ENCODE data around the gene VSNL1. TPM values are rescaled to one million over a fixed set of nuclear protein-coding genes. Genes with fewer than 3 reads are reported as not detected.

The VSNL1 gene
- total RNA-seq, 1 experiment from 2014 or later = 9.9 TPM

DNA sequence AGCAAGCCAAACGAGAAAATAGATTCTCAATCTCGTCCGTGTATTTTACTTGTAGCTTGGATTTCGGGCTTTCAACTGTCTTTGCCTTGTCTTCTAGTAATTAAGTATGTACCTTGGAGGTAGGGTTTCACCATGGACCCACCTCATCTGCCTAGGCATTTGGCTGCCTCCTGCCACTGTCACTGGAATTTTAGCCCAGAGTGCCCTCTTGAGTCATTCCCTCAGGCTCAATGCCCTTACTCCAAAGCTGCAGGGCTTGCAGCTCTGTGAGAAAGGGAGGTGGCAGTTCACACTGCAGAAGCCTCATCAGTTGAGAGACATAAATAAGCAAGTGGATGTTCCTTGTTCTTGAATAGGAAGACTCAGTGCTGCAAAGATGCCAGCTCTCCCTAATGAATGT, 89.6 kb downstream of the VSNL1 start:
- no peak overlapping the region for H2BK5ac ChIP-seq (ENCODE audit: insufficient read length, low read length)
- no peak overlapping the region for H3K14ac ChIP-seq (ENCODE audit: insufficient read depth, low read length)
- no peaks in the 10 kb centered on the region for H3K27me3 ChIP-seq (ENCODE audit: insufficient read depth, low read length)
- H3K4me1 ChIP-seq (ENCODE audit: insufficient read depth, low read length) = no peaks in the 10 kb centered on the region; the same call in 1 of the 2 replicates
- H3K56ac ChIP-seq (ENCODE audit: insufficient read length, low read depth, low read length) = no peak overlapping the region
- H3K79me2 ChIP-seq (ENCODE audit: insufficient read depth, low read length) = no peaks in the 10 kb centered on the region
- H2BK15ac ChIP-seq (ENCODE audit: low read depth, low read length) = no peak overlapping the region
- no peak overlapping the region for H3K23ac ChIP-seq (ENCODE audit: insufficient read length, low read depth, low read length)
- H2BK120ac ChIP-seq (ENCODE audit: low read depth, low read length, poor library complexity, severe bottlenecking) = no peak overlapping the region
- no CpG with 5 or more reads among the region's 4 CpGs for WGBS (ENCODE audit: extremely low coverage, insufficient read length, low lambda C conversion rate)
- no peak overlapping the region for H3K27ac ChIP-seq (ENCODE audit: insufficient read length, low read depth, low read length)
- H3K18ac ChIP-seq (ENCODE audit: insufficient read length, low read depth, low read length) = no peak overlapping the region
- H3K27me3 Mint-ChIP-seq (ENCODE audit: low read depth) = no peaks in the 10 kb centered on the region
- H3K4me1 Mint-ChIP-seq = peaks cover 11 to 15% of the 10 kb centered on the region in 2 experiments
- TF ChIP-seq, protein P1, sequence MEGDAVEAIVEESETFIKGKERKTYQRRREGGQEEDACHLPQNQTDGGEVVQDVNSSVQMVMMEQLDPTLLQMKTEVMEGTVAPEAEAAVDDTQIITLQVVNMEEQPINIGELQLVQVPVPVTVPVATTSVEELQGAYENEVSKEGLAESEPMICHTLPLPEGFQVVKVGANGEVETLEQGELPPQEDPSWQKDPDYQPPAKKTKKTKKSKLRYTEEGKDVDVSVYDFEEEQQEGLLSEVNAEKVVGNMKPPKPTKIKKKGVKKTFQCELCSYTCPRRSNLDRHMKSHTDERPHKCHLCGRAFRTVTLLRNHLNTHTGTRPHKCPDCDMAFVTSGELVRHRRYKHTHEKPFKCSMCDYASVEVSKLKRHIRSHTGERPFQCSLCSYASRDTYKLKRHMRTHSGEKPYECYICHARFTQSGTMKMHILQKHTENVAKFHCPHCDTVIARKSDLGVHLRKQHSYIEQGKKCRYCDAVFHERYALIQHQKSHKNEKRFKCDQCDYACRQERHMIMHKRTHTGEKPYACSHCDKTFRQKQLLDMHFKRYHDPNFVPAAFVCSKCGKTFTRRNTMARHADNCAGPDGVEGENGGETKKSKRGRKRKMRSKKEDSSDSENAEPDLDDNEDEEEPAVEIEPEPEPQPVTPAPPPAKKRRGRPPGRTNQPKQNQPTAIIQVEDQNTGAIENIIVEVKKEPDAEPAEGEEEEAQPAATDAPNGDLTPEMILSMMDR (conservative IDR thresholded peaks at IDR 0.05) = no peak
- no peak overlapping the region for H3K4me2 ChIP-seq (ENCODE audit: insufficient read depth, insufficient read length, low read length)
- H2BK12ac ChIP-seq (ENCODE audit: insufficient read length, low read depth, low read length) = no peak overlapping the region
- no peak overlapping the region for H2BK20ac ChIP-seq (ENCODE audit: low read depth, low read length, poor library complexity, severe bottlenecking)
- no peaks in the 10 kb centered on the region for H4K20me1 ChIP-seq (ENCODE audit: control insufficient read depth, insufficient read depth, insufficient read length)
- H3K79me1 ChIP-seq (ENCODE audit: insufficient read depth, low read depth, low read length, poor library complexity, severe bottlenecking) = no peaks in the 10 kb centered on the region
- H3K9ac ChIP-seq (ENCODE audit: extremely low read depth, insufficient read length, low read length) = no peak overlapping the region
- no peak overlapping the region for H3K4ac ChIP-seq (ENCODE audit: low read depth, low read length)
- no peak overlapping the region for H4K5ac ChIP-seq (ENCODE audit: insufficient read length, low read depth, low read length)
- no peak overlapping the region for H2AK5ac ChIP-seq (ENCODE audit: insufficient read length, low read length)
- no peak overlapping the region for H4K8ac ChIP-seq (replicated peaks; ENCODE audit: insufficient read length, low read depth, low read length)
- peaks cover 8% of the 10 kb centered on the region for H3K9me3 ChIP-seq (ENCODE audit: control insufficient read depth, low read depth, low read length)
- H4K91ac ChIP-seq (ENCODE audit: insufficient read length, low read depth, low read length) = no peak overlapping the region
- no peak overlapping the region for H2AFZ ChIP-seq (ENCODE audit: low read length)
- H3K36me3 Mint-ChIP-seq (ENCODE audit: insufficient read depth in 1 of 3, low read depth in 3 of 3) = peaks cover 22 to 32% (median 24%) of the 10 kb centered on the region in 3 experiments; a peak in 6 of 7 replicates
- no peak overlapping the region for H3K4me3 Mint-ChIP-seq
- H3K27ac Mint-ChIP-seq = no peak overlapping the region
- H3T11ph ChIP-seq (ENCODE audit: low read length) = no peak overlapping the region
- no peaks in the 10 kb centered on the region for H3K23me2 ChIP-seq (ENCODE audit: insufficient read length, low read depth, low read length, poor library complexity, severe bottlenecking)
- H3K9me3 Mint-ChIP-seq = peaks cover 6 to 10% of the 10 kb centered on the region in 2 experiments; a peak in 3 of 5 replicates
- no peak for DNase-seq
